Liver (tissue), 9 donors: ENCODE data around the gene ZNF532. TPM values are rescaled to one million over a fixed set of nuclear protein-coding genes. Genes with fewer than 3 reads are reported as not detected.

Experiments
- DNase-seq: peaks from one replicate; pipeline ENCODE4 v3.0.0-alpha.2; 2017; ENCODE audit warnings: low spot score
- H3K27ac ChIP-seq, 2 donors: one replicate each; pipeline ENCODE4 v1.7.0; 2013; ENCODE audit warnings: inconsistent platforms in 2 of 2, low read length in 2 of 2, control low read depth in 1 of 2, low read depth in 1 of 2, mild to moderate bottlenecking in 1 of 2
- H3K27me3 ChIP-seq, 4 donors: one replicate each; pipeline versions ENCODE4 v1.6.1 to v1.7.0; 2013; ENCODE audit warnings: low read length in 3 of 4, inconsistent platforms in 1 of 4, mild to moderate bottlenecking in 1 of 4, moderate library complexity in 1 of 4; ENCODE audit not compliant: control insufficient read depth in 4 of 4, insufficient read depth in 4 of 4
- H3K36me3 ChIP-seq, 4 donors: one replicate each; pipeline versions ENCODE4 v1.6.1 to v1.7.0; 2013; ENCODE audit warnings: low read length in 3 of 4, mild to moderate bottlenecking in 3 of 4, low read depth in 1 of 4, moderate library complexity in 1 of 4; ENCODE audit not compliant: control insufficient read depth in 4 of 4, insufficient read depth in 3 of 4
- H3K4me1 ChIP-seq, 4 donors: one replicate each; pipeline versions ENCODE4 v1.6.1 to v1.7.0; 2013; ENCODE audit warnings: low read length in 3 of 4, mild to moderate bottlenecking in 3 of 4, moderate library complexity in 1 of 4; ENCODE audit not compliant: control insufficient read depth in 4 of 4, insufficient read depth in 4 of 4
- H3K4me3 ChIP-seq, 3 donors: one replicate each; pipeline versions ENCODE4 v1.6.1 to v1.7.0; 2013; ENCODE audit warnings: low read length in 3 of 3, control low read depth in 1 of 3, low read depth in 1 of 3, mild to moderate bottlenecking in 1 of 3
- H3K9ac ChIP-seq, 2 donors: one replicate each; pipeline ENCODE4 v1.7.0; 2013; ENCODE audit warnings: low read length in 2 of 2, mild to moderate bottlenecking in 2 of 2, moderate library complexity in 2 of 2, control low read depth in 1 of 2, low read depth in 1 of 2
- H3K9me3 ChIP-seq, 4 donors: one replicate each; pipeline versions ENCODE4 v1.6.1 to v1.7.0; 2013; ENCODE audit warnings: low read length in 3 of 4; ENCODE audit not compliant: control insufficient read depth in 4 of 4
- EGR1 ChIP-seq, 2 donors: IDR thresholded peaks; 2 replicates each; pipeline ENCODE4 v1.6.1; 2016 to 2018; ENCODE audit warnings: antibody characterized with exemption in 2 of 2, low read depth in 2 of 2
- FOXA1 ChIP-seq: IDR thresholded peaks from 2 replicates; pipeline ENCODE4 v1.6.1; 2016; ENCODE audit warnings: antibody characterized with exemption
- GABPA ChIP-seq, 2 donors: IDR thresholded peaks in 1 of 2; conservative IDR thresholded peaks in 1 of 2; 2 replicates each; pipeline ENCODE4 v1.6.1; 2016; ENCODE audit warnings: antibody characterized with exemption in 2 of 2, mild to moderate bottlenecking in 1 of 2, moderate library complexity in 1 of 2
- HNF4A ChIP-seq, 2 donors: conservative IDR thresholded peaks; 2 replicates each; pipeline ENCODE4 v1.6.1; 2016; ENCODE audit warnings: antibody characterized with exemption in 2 of 2, mild to moderate bottlenecking in 2 of 2
- HNF4G ChIP-seq: IDR thresholded peaks from 2 replicates; pipeline ENCODE4 v1.6.1; 2016; ENCODE audit warnings: antibody characterized with exemption
- JUND ChIP-seq, 2 donors: IDR thresholded peaks; 2 replicates each; pipeline ENCODE4 v1.6.1; 2016; ENCODE audit warnings: antibody characterized with exemption in 2 of 2
- RAD21 ChIP-seq, 2 donors: IDR thresholded peaks; 2 replicates each; pipeline ENCODE4 v1.6.1; 2016; ENCODE audit warnings: antibody characterized with exemption in 2 of 2, mild to moderate bottlenecking in 2 of 2
- SP1 ChIP-seq: IDR thresholded peaks from 2 replicates; pipeline ENCODE4 v1.6.1; 2018; ENCODE audit warnings: antibody characterized with exemption, mild to moderate bottlenecking
- TAF1 ChIP-seq: conservative IDR thresholded peaks from 2 replicates; pipeline ENCODE4 v1.6.1; 2016; ENCODE audit warnings: antibody characterized with exemption, mild to moderate bottlenecking
- YY1 ChIP-seq: IDR thresholded peaks from 2 replicates; pipeline ENCODE4 v1.6.1; 2016; ENCODE audit warnings: antibody characterized with exemption, mild to moderate bottlenecking
- WGBS: extraction: QIAGEN DNeasy Blood & Tissue Kit; methylation state at CpG from one replicate; pipeline ENCODE4 v1.1.7; 2013; 5-methylcytosine and 5-hydroxymethylcytosine counted together
- polyA plus RNA-seq, 2 donors: library from polyadenylated mRNA; stranded (reverse) in 1 of 2; unstranded in 1 of 2; fragments of 200-250 nt in 1 of 2; fragments of >200 nt in 1 of 2; fragmentation: Nextera tagmentation in 1 of 2; extraction: Ambion mirVana in 1 of 2; gene quantifications; one replicate each; pipeline versions ENCODE4 v1.2.1 to v1.2.3, GENCODE V29; 2013 to 2015
- total RNA-seq, 2 donors: library from RNA; depleted of rRNA; stranded (reverse); fragments of >200 nt; gene quantifications; one replicate each; pipeline ENCODE4 v1.2.3, GENCODE V29; 2014
- TF ChIP-seq, protein P1 (sequence below): IDR thresholded peaks from 2 replicates; pipeline ENCODE4 v1.6.1; 2016; ENCODE audit warnings: antibody characterized with exemption
- TF ChIP-seq, protein P2 (sequence below): IDR thresholded peaks from 2 replicates; pipeline ENCODE4 v1.6.1; 2016; ENCODE audit warnings: antibody characterized with exemption
- TF ChIP-seq, protein P3 (sequence below): IDR thresholded peaks from 2 replicates; pipeline ENCODE4 v1.6.1; 2016; ENCODE audit warnings: antibody characterized with exemption
- TF ChIP-seq, protein P4 (sequence below): fragments of 150-350 bp; IDR thresholded peaks from 2 replicates; pipeline ENCODE4 v1.5.1; 2017; ENCODE audit warnings: improper control_type of control experiment, low read depth, low read length; ENCODE audit not compliant: missing input control
- donor health status: healthy.
- donor health status: healthy.
- donor health status: healthy.
- donor health status: healthy.
- donor health status: healthy.

Gene ZNF532
- total and polyA plus RNA-seq, 4 donors = 0.68 to 5.6 (median 2.5) TPM

DNA sequence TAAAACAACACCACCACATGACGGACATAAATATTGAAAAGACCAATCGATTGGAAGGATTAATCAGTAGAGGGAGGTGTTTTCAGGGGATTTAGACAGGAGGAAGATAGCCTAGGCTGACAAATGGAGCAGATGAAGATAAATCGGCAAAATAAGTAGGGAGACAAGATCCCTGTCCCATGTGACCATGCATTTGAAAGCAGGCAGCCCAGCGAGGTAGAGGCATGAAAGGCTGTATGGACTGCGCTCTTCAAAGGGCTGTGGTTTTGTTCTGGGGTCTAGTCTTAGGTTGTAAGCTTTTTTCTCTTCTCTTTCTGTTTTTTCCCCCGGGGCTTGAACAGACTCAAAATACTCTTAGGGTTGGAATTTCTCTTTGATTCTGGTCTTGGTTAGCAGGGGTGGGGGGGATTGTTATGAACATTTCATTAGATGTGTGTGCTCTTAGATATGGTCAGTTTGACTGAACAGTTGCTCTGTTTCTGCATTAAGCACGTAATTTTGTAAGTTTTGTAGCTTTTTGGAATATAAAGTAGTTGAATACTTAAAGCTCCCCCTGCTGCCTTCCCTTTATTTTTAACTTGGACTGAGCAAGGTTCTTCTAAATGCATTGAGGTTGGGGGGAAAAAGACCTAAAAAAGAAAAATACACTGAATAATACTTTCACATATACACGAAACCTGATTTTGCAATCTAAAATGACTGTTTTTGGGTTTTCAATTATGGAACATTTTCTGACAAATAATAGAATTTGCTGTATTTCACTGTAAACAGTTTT lies 32.2 kb downstream of the ZNF532 start:
- H3K4me3 ChIP-seq = no peak overlapping the region
- 89% methylated on average over 8 of the region's 8 CpGs for WGBS
- no peaks in the 10 kb centered on the region for H3K9me3 ChIP-seq
- no peak overlapping the region for H3K9ac ChIP-seq
- DNase-seq = no peak
- H3K27me3 ChIP-seq = no peaks in the 10 kb centered on the region
- no peak overlapping the region for H3K27ac ChIP-seq
- H3K36me3 ChIP-seq = no peaks in the 10 kb centered on the region
- peaks cover 2 to 15% (median 9%) of the 10 kb centered on the region in 4 donors for H3K4me1 ChIP-seq
- TF ChIP-seq HNF4A (conservative IDR thresholded peaks at IDR 0.05) = no peak
- no peak for TF ChIP-seq FOXA1
- TF ChIP-seq HNF4G = no peak
- no peak for TF ChIP-seq GABPA (IDR thresholded peaks at IDR 0.05 in 1 of 2, conservative IDR thresholded peaks at IDR 0.05 in 1 of 2)
- no peak for TF ChIP-seq YY1
- no peak for TF ChIP-seq SP1
- TF ChIP-seq, protein P1, sequence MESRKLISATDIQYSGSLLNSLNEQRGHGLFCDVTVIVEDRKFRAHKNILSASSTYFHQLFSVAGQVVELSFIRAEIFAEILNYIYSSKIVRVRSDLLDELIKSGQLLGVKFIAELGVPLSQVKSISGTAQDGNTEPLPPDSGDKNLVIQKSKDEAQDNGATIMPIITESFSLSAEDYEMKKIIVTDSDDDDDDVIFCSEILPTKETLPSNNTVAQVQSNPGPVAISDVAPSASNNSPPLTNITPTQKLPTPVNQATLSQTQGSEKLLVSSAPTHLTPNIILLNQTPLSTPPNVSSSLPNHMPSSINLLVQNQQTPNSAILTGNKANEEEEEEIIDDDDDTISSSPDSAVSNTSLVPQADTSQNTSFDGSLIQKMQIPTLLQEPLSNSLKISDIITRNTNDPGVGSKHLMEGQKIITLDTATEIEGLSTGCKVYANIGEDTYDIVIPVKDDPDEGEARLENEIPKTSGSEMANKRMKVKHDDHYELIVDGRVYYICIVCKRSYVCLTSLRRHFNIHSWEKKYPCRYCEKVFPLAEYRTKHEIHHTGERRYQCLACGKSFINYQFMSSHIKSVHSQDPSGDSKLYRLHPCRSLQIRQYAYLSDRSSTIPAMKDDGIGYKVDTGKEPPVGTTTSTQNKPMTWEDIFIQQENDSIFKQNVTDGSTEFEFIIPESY = no peak
- TF ChIP-seq, protein P2, sequence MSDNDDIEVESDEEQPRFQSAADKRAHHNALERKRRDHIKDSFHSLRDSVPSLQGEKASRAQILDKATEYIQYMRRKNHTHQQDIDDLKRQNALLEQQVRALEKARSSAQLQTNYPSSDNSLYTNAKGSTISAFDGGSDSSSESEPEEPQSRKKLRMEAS = no peak
- TF ChIP-seq TAF1 = no peak
- TF ChIP-seq JUND (IDR thresholded peaks at IDR 0.05) = no peak
- TF ChIP-seq, protein P3, sequence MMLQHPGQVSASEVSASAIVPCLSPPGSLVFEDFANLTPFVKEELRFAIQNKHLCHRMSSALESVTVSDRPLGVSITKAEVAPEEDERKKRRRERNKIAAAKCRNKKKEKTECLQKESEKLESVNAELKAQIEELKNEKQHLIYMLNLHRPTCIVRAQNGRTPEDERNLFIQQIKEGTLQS = no peak
- no peak for TF ChIP-seq RAD21 (IDR thresholded peaks at IDR 0.05)
- TF ChIP-seq EGR1 (IDR thresholded peaks at IDR 0.05; ENCODE audit: low read depth in 2 of 2) = no peak
- TF ChIP-seq, protein P4, sequence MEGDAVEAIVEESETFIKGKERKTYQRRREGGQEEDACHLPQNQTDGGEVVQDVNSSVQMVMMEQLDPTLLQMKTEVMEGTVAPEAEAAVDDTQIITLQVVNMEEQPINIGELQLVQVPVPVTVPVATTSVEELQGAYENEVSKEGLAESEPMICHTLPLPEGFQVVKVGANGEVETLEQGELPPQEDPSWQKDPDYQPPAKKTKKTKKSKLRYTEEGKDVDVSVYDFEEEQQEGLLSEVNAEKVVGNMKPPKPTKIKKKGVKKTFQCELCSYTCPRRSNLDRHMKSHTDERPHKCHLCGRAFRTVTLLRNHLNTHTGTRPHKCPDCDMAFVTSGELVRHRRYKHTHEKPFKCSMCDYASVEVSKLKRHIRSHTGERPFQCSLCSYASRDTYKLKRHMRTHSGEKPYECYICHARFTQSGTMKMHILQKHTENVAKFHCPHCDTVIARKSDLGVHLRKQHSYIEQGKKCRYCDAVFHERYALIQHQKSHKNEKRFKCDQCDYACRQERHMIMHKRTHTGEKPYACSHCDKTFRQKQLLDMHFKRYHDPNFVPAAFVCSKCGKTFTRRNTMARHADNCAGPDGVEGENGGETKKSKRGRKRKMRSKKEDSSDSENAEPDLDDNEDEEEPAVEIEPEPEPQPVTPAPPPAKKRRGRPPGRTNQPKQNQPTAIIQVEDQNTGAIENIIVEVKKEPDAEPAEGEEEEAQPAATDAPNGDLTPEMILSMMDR = no peak

DNA sequence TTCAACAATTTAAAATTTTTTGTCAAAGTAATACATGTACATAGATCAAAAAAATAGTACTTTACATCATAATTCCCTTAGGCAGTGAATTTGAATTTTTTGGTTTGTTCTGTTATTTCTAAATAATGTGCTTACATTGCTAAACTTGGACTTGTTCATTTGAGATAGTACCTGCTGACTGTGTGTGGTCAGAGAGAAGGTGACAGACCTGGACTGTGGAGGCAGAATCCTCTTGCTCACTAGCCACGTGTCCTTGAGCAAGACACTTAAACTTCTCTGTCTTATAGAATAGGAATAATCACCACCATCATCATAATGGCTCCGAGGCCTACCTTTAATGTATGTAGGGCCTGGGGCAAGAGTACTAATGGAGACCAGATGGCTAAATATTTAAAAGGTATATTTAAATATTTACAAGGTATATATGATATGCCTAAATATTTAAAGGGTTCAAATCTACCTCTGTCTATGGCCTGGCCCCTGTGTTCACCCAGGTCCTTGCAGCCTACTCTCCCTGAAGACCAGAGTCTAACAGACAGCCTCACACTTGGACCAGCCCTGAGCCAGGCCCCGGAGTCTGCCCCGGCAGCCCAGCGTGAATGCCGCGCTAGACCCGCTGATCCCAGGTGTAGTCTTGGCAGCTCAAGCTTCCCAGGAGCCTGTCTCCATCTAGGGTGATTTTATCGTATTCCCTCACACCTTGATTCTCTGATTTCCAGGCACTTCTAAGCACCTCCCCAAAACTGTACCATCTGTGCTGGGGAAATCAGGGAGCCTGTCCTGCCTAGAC lies 33.5 kb downstream of the ZNF532 start:
- H3K36me3 ChIP-seq = no peaks in the 10 kb centered on the region
- 95% methylated on average over 9 of the region's 9 CpGs for WGBS
- H3K27ac ChIP-seq = no peak overlapping the region
- no peaks in the 10 kb centered on the region for H3K9me3 ChIP-seq
- peak in 1 of 2 donors; percentile 9 for TF ChIP-seq HNF4A (conservative IDR thresholded peaks at IDR 0.05)
- TF ChIP-seq FOXA1 = no peak
- no peaks in the 10 kb centered on the region for H3K27me3 ChIP-seq
- no peak overlapping the region for H3K9ac ChIP-seq
- DNase-seq = no peak
- no peak overlapping the region for H3K4me3 ChIP-seq
- peaks cover 2 to 10% (median 8%) of the 10 kb centered on the region in 4 donors for H3K4me1 ChIP-seq
